ENCODE measurements around the gene HRCT1.

DNA sequence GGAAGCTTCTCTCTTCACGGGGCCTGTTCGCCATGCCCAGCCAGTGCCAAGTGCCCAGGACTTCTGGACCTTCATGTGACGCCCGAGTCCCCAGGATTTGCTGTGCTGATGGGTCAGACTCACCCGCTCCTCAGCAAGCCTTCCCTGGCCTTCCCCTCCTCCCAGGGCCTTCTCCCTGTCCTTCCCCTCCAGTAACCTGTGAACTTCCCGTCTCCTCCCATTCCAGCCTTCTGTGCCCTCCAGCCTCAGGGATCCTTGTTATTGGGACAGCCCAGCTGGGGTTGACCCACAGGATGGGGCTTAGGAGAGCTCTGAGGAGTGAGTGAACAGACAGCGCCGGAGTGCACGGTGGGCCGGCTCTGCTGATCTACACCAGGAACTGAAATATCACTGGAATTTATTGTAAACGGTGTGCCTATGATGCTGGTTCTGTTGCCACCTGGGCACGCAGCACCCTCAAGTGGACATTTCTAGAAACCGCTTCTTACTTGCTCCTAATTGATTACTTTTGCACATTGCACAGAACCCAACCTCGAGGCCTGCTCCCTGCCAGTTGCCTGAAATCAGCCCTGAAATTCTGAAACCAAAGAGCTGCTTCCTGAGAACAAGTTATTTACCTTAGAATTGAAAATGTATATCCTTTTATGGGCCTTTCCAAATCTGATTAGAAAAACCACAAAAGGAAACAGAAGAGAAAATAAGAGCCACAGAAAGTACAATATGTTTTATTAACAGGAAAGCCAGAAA is 4.8 kb downstream of the HRCT1 start:
- TF ChIP-seq GATA3 (IDR thresholded peaks at IDR 0.05; ENCODE audit: low read depth, low read length) (no peak), GATA2 (IDR thresholded peaks at IDR 0.05; ENCODE audit: low read depth, low read length) (no peak)
